K562 (cell line): ENCODE results near the gene IRF8. TPM values are rescaled to one million over a fixed set of nuclear protein-coding genes. Genes with fewer than 3 reads are reported as not detected.

Experiments
- ATAC-seq: fragments of 200-7000 bp; cut with Tn5 transposase; 3 replicates; pipeline ENCODE4 v1.9.1; 2020; ENCODE audit warnings: moderate library complexity
- BruUV-seq: library from RNA; stranded (reverse); fragments of 400-500 nt; replicated peaks from 2 replicates; lab custom pipeline; 2021; lab: Mats Ljungman, UMichigan
- CTCF ChIA-PET: fragments of 300-600 bp; formaldehyde crosslinking; extraction: SDS; loops from one replicate; lab custom pipeline; 2021; ENCODE audit warnings: low intra/inter-chr PET ratio; lab: Yijun Ruan, JAX
- POLR2A ChIA-PET: fragments of 300-600, 350-650 bp; sonication (Branson Sonifier 250); formaldehyde crosslinking; extraction: SDS; loops from one replicate; lab custom pipeline; 2021; ENCODE audit warnings: antibody characterized with exemption, inconsistent platforms; lab: Yijun Ruan, JAX
- DNase-seq, 4 experiments: peaks; one replicate each; pipeline versions ENCODE4 v3.0.0 to v3.0.0-alpha.2; 2011 to 2018; ENCODE audit warnings: low spot score in 3 of 4, mixed read lengths in 3 of 4; ENCODE audit errors: extremely low read depth in 1 of 4
- FAIRE-seq: peaks from 2 replicates; lab custom pipeline; 2011; peaks lifted over from hg19 to GRCh38; lab: Jason Lieb, UNC
- H2AFZ ChIP-seq: 2 replicates; pipeline ENCODE4 v1.6.0; 2011; ENCODE audit warnings: low read depth, low read length, control low read depth, inconsistent platforms
- H3K27ac ChIP-seq: fragments of 200-600 bp; 3 replicates; pipeline ENCODE4 v1.8.0; 2011; ENCODE audit warnings: low read depth, mild to moderate bottlenecking, control low read depth, inconsistent platforms, low read length, moderate library complexity, mixed read lengths; ENCODE audit errors: extremely low read depth
- H3K27me3 ChIP-seq, 2 experiments: fragments of 300-600 bp in 1 of 2; 2 replicates in 1 of 2; 3 replicates in 1 of 2; pipeline versions ENCODE4 v1.6.0 to v1.8.0; 2011; ENCODE audit warnings: inconsistent platforms in 2 of 2, low read length in 2 of 2, mild to moderate bottlenecking in 1 of 2, mixed read lengths in 1 of 2, moderate library complexity in 1 of 2; ENCODE audit not compliant: control insufficient read depth in 2 of 2, insufficient read depth in 2 of 2
- H3K36me3 ChIP-seq: fragments of 300-600 bp; 3 replicates; pipeline ENCODE4 v1.8.0; 2011; ENCODE audit warnings: mild to moderate bottlenecking, low read length, inconsistent platforms; ENCODE audit not compliant: control insufficient read depth, insufficient read depth
- H3K4me1 ChIP-seq, 2 experiments: fragments of 200-600 bp in 1 of 2; replicated peaks in 1 of 2; 2 replicates in 1 of 2; 3 replicates in 1 of 2; pipeline versions ENCODE4 v1.5.1 to v1.8.0; 2011; ENCODE audit warnings: inconsistent platforms in 2 of 2, low read length in 2 of 2, mild to moderate bottlenecking in 1 of 2, mixed read lengths in 1 of 2, moderate library complexity in 1 of 2; ENCODE audit not compliant: control insufficient read depth in 2 of 2, insufficient read depth in 2 of 2
- H3K4me2 ChIP-seq: 2 replicates; pipeline ENCODE4 v1.6.1; 2011; ENCODE audit warnings: low read length, control low read depth, inconsistent platforms, mixed read lengths; ENCODE audit not compliant: insufficient read depth
- H3K4me3 ChIP-seq: fragments of 200-600 bp; sonication (generic), shearing (Covaris generic); 2 replicates; pipeline ENCODE4 v1.5.1; 2016; ENCODE audit warnings: control low read depth, inconsistent platforms
- H3K79me2 ChIP-seq: fragments of 200-600 bp; 3 replicates; pipeline ENCODE4 v1.8.0; 2011; ENCODE audit warnings: low read length, inconsistent platforms; ENCODE audit not compliant: control insufficient read depth, insufficient read depth
- H3K9ac ChIP-seq, 2 experiments: 2 replicates each; pipeline versions ENCODE4 v1.6.0 to v1.6.1; 2011; ENCODE audit warnings: low read depth in 2 of 2, low read length in 2 of 2, control low read depth in 1 of 2, inconsistent platforms in 1 of 2, mild to moderate bottlenecking in 1 of 2, mixed read lengths in 1 of 2; ENCODE audit not compliant: insufficient read depth in 1 of 2
- H3K9me1 ChIP-seq: one replicate; pipeline ENCODE4 v1.6.0; 2011; ENCODE audit warnings: inconsistent platforms, mild to moderate bottlenecking, low read length, moderate library complexity; ENCODE audit not compliant: control insufficient read depth, insufficient read depth
- H3K9me3 ChIP-seq: replicated peaks from 2 replicates; pipeline ENCODE4 v1.5.1; 2011; ENCODE audit warnings: low read depth, low read length, inconsistent platforms; ENCODE audit not compliant: control insufficient read depth, insufficient read depth
- H4K20me1 ChIP-seq: replicated peaks from 2 replicates; pipeline ENCODE4 v1.6.1; 2011; ENCODE audit warnings: low read length, inconsistent platforms, mixed read lengths; ENCODE audit not compliant: control insufficient read depth, insufficient read depth
- C11orf30 ChIP-seq: fragments of 450-650 bp; IDR thresholded peaks from 2 replicates; pipeline ENCODE4 v1.6.1; 2016; ENCODE audit warnings: low read depth, mild to moderate bottlenecking
- HDAC2 ChIP-seq: fragments of 450-650 bp; IDR thresholded peaks from 2 replicates; pipeline ENCODE4 v1.6.1; 2016; ENCODE audit warnings: mild to moderate bottlenecking
- ILF3 ChIP-seq: fragments of 450-650 bp; IDR thresholded peaks from 2 replicates; pipeline ENCODE4 v1.6.1; 2018; ENCODE audit warnings: antibody characterized with exemption, mild to moderate bottlenecking, moderate library complexity, borderline replicate concordance
- MXD1 ChIP-seq: fragments of 250-450 bp; sonication (Bioruptor Pico); IDR thresholded peaks from 2 replicates; pipeline ENCODE4 v1.8.0; 2021; ENCODE audit warnings: borderline replicate concordance, mild to moderate bottlenecking, moderate library complexity; ENCODE audit not compliant: poor library complexity, severe bottlenecking
- NFYB ChIP-seq: IDR thresholded peaks from 2 replicates; pipeline ENCODE4 v1.6.1; 2011; ENCODE audit warnings: mild to moderate bottlenecking, moderate library complexity; ENCODE audit not compliant: insufficient read length; ENCODE audit errors: extremely low read depth
- NR0B1 ChIP-seq: fragments of 450-650 bp; IDR thresholded peaks from one replicate; pipeline ENCODE4 v1.6.1; 2018; ENCODE audit warnings: mild to moderate bottlenecking, moderate library complexity; ENCODE audit not compliant: partially characterized antibody
- PATZ1 ChIP-seq: fragments of 250-450 bp; sonication (Bioruptor Pico); IDR thresholded peaks from 2 replicates; pipeline ENCODE4 v1.5.0; 2020; ENCODE audit warnings: mild to moderate bottlenecking, borderline replicate concordance
- RBM22 ChIP-seq: fragments of 200-400 bp; formaldehyde crosslinking; IDR thresholded peaks from 2 replicates; pipeline ENCODE4 v1.6.1; 2018; ENCODE audit warnings: low read length, low read depth; ENCODE audit not compliant: poor library complexity, severe bottlenecking
- RFX1 ChIP-seq: fragments of 450-650 bp; IDR thresholded peaks from 2 replicates; pipeline ENCODE4 v1.6.1; 2016; ENCODE audit warnings: mild to moderate bottlenecking, moderate library complexity
- SMARCE1 ChIP-seq: fragments of 450-650 bp; IDR thresholded peaks from 2 replicates; pipeline ENCODE4 v1.7.1; 2016; ENCODE audit warnings: mild to moderate bottlenecking
- TAF15 ChIP-seq: fragments of 200-400 bp; formaldehyde crosslinking; IDR thresholded peaks from 2 replicates; pipeline ENCODE4 v1.6.1; 2017; ENCODE audit warnings: mild to moderate bottlenecking, low read depth, low read length, moderate library complexity
- TCF7 ChIP-seq: sonication (generic); IDR thresholded peaks from 2 replicates; pipeline ENCODE4 v1.6.1; 2016; ENCODE audit warnings: antibody characterized with exemption, borderline replicate concordance
- ZNF507 ChIP-seq: conservative IDR thresholded peaks from 2 replicates; pipeline ENCODE4 v1.6.1; 2017; ENCODE audit warnings: missing genetic modification characterization, missing compliant biosample characterization
- ZNF764 ChIP-seq: fragments of 250-450 bp; sonication (Bioruptor Pico); IDR thresholded peaks from 2 replicates; pipeline ENCODE4 v1.4.0; 2020; ENCODE audit warnings: low read depth, mild to moderate bottlenecking, moderate library complexity
- WGBS: fragments of 100-300 bp; shearing (Covaris generic); methylation state at CpG from one replicate; pipeline ENCODE4 v1.1.6; 2016; ENCODE audit warnings: low coverage, mixed read lengths; ENCODE audit not compliant: insufficient coverage; ENCODE audit errors: missing lambda C conversion rate; 5-methylcytosine and 5-hydroxymethylcytosine counted together
- in situ Hi-C: fragments of 300-500 bp; cut with MboI; formaldehyde crosslinking; loops from 4 replicates; pipeline ENCODE4 v1.15.0; 2018; ENCODE audit warnings: inconsistent platforms, mixed read lengths
- intact Hi-C: fragments of 100-400 bp; cut with micrococcal nuclease; formaldehyde crosslinking; loops from 2 replicates; pipeline ENCODE4 v1.14.2; 2022
- polyA plus RNA-seq, 8 experiments: library from polyadenylated mRNA; depleted of rRNA in 4 of 8; stranded (reverse) in 5 of 8; unstranded in 3 of 8; fragments of >200 nt; fragmentation: Nextera tagmentation in 2 of 8; fragmentation: Illumina TruSeq in 1 of 8; extraction: Ambion mirVana in 2 of 8; extraction: Trizol in 1 of 8; gene quantifications; 2 replicates each; pipeline versions ENCODE4 v1.2.1 to v1.2.3, GENCODE V29; 2011 to 2014; ENCODE audit warnings: inconsistent platforms in 1 of 8, missing spikeins in 1 of 8
- total RNA-seq, 7 experiments: library from RNA; depleted of rRNA in 6 of 7; stranded (reverse); fragments of >200 nt in 6 of 7; fragmentation: Illumina TruSeq in 2 of 7; extraction: Trizol in 2 of 7; gene quantifications; 2 replicates each; pipeline versions ENCODE4 v1.2.1 to v1.2.3, GENCODE V29; 2011 to 2021; ENCODE audit warnings: low replicate concordance in 1 of 7
- TF ChIP-seq, protein P1 (sequence below): sonication (generic); formaldehyde crosslinking; IDR thresholded peaks from 2 replicates; pipeline ENCODE4 v1.8.0; 2022; ENCODE audit warnings: mild to moderate bottlenecking, missing genetic modification reagents

The IRF8 gene
- total and polyA plus RNA-seq, 9 of the 15 experiments (the other 6 are each of a cell fraction or from before 2014, with no cell fraction given): 0.01 to 0.98 TPM; not detected in 7

DNA sequence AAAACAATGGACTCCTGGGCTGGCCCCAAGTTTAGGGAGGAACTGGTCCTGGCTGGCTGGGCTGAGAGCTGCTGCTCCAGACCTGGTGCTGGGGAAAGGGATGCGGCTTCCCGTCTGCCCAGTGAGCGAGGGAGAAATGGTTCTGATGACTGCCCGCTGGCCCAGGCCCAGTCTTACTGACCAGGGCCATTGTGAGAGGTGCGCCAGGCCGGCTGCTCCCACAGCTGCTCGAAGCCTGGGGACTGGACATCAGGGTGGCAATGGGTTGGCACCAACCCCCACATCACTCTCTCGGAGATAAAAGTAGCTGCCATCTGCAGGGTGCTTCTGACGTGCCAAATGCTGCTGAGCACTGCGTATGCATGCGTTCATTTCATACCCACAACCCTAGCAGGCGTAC lies 53.2 kb downstream of the IRF8 start:
- DNase-seq (no peak), ATAC-seq (no peak), FAIRE-seq (no peak)
- intact Hi-C loops (no loop called here), in situ Hi-C loops (no loop called here)
- Histone ChIP-seq H4K20me1 (peaks cover 9% of the 10 kb centered on the region; the same call in 1 of the 2 replicates), H3K36me3 (no peaks in the 10 kb centered on the region), H3K4me2 (no peak overlapping the region), H3K79me2 (no peaks in the 10 kb centered on the region), H3K9me1 (no peaks in the 10 kb centered on the region), H3K27ac (no peak overlapping the region), H2AFZ (no peak overlapping the region), H3K27me3 (peaks cover 42 to 83% of the 10 kb centered on the region in 2 experiments; a peak in 4 of 5 replicates), H3K9me3 (no peaks in the 10 kb centered on the region), H3K4me3 (no peak overlapping the region), H3K4me1 (peaks cover 0 to 4% of the 10 kb centered on the region in 2 experiments; a peak in 1 of 5 replicates), H3K9ac (no peak overlapping the region)
- under 1% methylated on average over 12 of the region's 12 CpGs for WGBS
- BruUV-seq: no TSS peak
- POLR2A ChIA-PET: no interaction called here
- no peak for TF ChIP-seq NR0B1
- no peak for TF ChIP-seq RFX1
- TF ChIP-seq, protein P1, sequence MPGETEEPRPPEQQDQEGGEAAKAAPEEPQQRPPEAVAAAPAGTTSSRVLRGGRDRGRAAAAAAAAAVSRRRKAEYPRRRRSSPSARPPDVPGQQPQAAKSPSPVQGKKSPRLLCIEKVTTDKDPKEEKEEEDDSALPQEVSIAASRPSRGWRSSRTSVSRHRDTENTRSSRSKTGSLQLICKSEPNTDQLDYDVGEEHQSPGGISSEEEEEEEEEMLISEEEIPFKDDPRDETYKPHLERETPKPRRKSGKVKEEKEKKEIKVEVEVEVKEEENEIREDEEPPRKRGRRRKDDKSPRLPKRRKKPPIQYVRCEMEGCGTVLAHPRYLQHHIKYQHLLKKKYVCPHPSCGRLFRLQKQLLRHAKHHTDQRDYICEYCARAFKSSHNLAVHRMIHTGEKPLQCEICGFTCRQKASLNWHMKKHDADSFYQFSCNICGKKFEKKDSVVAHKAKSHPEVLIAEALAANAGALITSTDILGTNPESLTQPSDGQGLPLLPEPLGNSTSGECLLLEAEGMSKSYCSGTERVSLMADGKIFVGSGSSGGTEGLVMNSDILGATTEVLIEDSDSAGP: no peak
- no peak for TF ChIP-seq MXD1 (CRISPR knock-in tag)
- TF ChIP-seq ZNF764 (CRISPR knock-in tag): no peak
- no peak for TF ChIP-seq NFYB
- TF ChIP-seq RBM22: no peak
- TF ChIP-seq ILF3: no peak
- no peak for TF ChIP-seq TAF15
- no peak for TF ChIP-seq HDAC2
- no peak for TF ChIP-seq C11orf30
- no peak for TF ChIP-seq SMARCE1
- TF ChIP-seq ZNF507 (tag): no peak
- TF ChIP-seq TCF7: no peak
- TF ChIP-seq PATZ1 (CRISPR knock-in tag): no peak
- CTCF ChIA-PET: no interaction called here
